Measurements from ENCODE around the gene RNF151.

DNA sequence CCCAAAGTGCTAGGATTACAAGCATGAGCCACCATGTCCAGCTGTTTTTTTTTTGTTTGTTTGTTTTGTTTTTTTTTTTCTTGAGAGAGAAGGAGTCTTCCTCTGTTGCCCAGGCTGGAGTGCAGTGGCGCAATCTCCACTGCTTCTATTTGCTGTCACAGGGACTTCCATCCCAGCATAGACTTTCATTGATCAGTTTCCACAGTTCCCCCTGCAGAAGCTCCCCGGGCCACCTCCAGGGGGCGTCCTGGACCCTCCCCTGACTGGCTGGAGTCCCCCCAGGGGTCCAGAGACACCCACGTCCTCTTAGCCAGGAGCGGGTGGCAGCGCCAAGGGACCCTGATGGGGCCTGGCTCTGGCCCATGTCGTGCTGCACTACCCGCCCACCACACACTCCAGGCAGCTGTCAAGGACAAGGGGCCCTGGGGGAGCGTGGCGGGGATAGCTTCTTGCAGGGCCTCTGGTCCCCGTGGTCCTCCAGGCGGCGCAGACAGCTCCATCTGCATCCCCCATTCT lies 49.8 kb downstream of the RNF151 start:
- TF ChIP-seq, protein P1, sequence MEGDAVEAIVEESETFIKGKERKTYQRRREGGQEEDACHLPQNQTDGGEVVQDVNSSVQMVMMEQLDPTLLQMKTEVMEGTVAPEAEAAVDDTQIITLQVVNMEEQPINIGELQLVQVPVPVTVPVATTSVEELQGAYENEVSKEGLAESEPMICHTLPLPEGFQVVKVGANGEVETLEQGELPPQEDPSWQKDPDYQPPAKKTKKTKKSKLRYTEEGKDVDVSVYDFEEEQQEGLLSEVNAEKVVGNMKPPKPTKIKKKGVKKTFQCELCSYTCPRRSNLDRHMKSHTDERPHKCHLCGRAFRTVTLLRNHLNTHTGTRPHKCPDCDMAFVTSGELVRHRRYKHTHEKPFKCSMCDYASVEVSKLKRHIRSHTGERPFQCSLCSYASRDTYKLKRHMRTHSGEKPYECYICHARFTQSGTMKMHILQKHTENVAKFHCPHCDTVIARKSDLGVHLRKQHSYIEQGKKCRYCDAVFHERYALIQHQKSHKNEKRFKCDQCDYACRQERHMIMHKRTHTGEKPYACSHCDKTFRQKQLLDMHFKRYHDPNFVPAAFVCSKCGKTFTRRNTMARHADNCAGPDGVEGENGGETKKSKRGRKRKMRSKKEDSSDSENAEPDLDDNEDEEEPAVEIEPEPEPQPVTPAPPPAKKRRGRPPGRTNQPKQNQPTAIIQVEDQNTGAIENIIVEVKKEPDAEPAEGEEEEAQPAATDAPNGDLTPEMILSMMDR (IDR thresholded peaks at IDR 0.05): peak in 1 of 3 experiments; percentile 25
- TF ChIP-seq POLR2AphosphoS5 (IDR thresholded peaks at IDR 0.05) (no peak), POLR2A (IDR thresholded peaks at IDR 0.05; ENCODE audit: low read depth) (no peak), EP300 (IDR thresholded peaks at IDR 0.05) (no peak)
